Mesothelial cell of epicardium (in vitro differentiated cells): Measurements from ENCODE around the gene OBSCN. TPM values are rescaled to one million over a fixed set of nuclear protein-coding genes. Genes with fewer than 3 reads are reported as not detected.

Experiments
- DNase-seq, 2 experiments: peaks; one replicate each; pipeline ENCODE4 v3.0.0; 2021; ENCODE audit warnings: low spot score in 2 of 2; ENCODE audit not compliant: unreplicated experiment in 2 of 2
- H3K27ac Mint-ChIP-seq: 2 replicates; pipeline ENCODE4 v1.8.0; 2021; ENCODE audit warnings: mixed read lengths
- H3K27me3 Mint-ChIP-seq: 2 replicates; pipeline ENCODE4 v1.8.0; 2021; ENCODE audit warnings: low read depth, mixed read lengths
- H3K36me3 Mint-ChIP-seq: 2 replicates; pipeline ENCODE4 v1.8.0; 2021; ENCODE audit warnings: mixed read lengths
- H3K4me1 Mint-ChIP-seq: 2 replicates; pipeline ENCODE4 v1.8.0; 2021; ENCODE audit warnings: mixed read lengths
- H3K4me3 Mint-ChIP-seq: 2 replicates; pipeline ENCODE4 v1.8.0; 2021; ENCODE audit warnings: mild to moderate bottlenecking, moderate library complexity, mixed read lengths
- H3K9me3 Mint-ChIP-seq: 2 replicates; pipeline ENCODE4 v1.8.0; 2021; ENCODE audit warnings: mixed read lengths
- total RNA-seq: library from RNA; stranded (reverse); gene quantifications from 3 replicates; pipeline ENCODE4 v1.2.1, GENCODE V29; 2021
- TF ChIP-seq, protein P1 (sequence below): fragments of 200-600 bp; sonication (generic); IDR thresholded peaks from one replicate; pipeline ENCODE4 v1.5.0; 2021; ENCODE audit warnings: antibody characterized with exemption; ENCODE audit not compliant: unreplicated experiment

OBSCN gene
- total RNA-seq, 1 donor from 2014 or later = 113 TPM

DNA sequence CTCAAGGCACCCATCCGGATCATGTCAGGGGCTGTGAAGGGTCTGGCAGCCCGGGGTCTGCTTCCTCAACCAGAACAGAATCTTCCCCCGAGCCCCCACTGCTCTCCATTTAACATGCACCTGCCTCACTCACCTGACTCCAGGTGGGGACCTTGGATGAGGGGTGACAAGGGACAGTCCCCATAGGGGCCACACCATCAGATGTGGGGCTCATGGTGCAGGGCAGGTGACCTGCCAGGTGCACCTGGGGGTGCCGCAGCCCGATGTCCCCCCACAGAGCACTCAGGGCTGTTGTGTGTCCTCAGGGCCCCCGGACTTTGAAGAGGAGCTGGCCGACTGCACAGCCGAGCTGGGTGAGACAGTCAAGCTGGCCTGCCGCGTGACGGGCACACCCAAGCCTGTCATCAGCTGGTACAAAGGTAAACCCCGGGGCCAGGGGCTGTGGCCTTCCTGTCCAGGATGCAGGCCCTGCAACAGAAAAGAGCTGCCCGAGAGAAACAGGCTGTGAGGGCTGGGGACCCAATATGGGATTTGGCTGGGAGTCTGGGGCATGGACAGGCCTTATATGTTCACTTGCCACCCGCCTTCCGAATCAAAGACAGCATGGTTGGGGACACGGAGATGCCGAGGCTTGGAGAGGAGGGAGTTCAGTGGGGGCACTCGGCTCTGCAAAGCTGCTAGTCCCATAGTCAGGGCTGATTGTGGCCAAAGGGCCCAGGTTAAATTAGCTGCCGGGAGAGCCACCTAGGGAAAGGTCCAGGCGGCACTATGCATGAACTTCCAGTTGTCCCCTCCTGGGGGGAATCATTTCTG, 134.2 kb downstream of the OBSCN start:
- DNase-seq = peak; percentile 16 to 36
- no peak overlapping the region for H3K27ac Mint-ChIP-seq
- H3K9me3 Mint-ChIP-seq = no peaks in the 10 kb centered on the region
- no peaks in the 10 kb centered on the region for H3K27me3 Mint-ChIP-seq
- no peak overlapping the region for H3K4me3 Mint-ChIP-seq
- H3K4me1 Mint-ChIP-seq = no peaks in the 10 kb centered on the region
- TF ChIP-seq, protein P1, sequence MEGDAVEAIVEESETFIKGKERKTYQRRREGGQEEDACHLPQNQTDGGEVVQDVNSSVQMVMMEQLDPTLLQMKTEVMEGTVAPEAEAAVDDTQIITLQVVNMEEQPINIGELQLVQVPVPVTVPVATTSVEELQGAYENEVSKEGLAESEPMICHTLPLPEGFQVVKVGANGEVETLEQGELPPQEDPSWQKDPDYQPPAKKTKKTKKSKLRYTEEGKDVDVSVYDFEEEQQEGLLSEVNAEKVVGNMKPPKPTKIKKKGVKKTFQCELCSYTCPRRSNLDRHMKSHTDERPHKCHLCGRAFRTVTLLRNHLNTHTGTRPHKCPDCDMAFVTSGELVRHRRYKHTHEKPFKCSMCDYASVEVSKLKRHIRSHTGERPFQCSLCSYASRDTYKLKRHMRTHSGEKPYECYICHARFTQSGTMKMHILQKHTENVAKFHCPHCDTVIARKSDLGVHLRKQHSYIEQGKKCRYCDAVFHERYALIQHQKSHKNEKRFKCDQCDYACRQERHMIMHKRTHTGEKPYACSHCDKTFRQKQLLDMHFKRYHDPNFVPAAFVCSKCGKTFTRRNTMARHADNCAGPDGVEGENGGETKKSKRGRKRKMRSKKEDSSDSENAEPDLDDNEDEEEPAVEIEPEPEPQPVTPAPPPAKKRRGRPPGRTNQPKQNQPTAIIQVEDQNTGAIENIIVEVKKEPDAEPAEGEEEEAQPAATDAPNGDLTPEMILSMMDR = no peak
- peaks cover 18% of the 10 kb centered on the region for H3K36me3 Mint-ChIP-seq

DNA sequence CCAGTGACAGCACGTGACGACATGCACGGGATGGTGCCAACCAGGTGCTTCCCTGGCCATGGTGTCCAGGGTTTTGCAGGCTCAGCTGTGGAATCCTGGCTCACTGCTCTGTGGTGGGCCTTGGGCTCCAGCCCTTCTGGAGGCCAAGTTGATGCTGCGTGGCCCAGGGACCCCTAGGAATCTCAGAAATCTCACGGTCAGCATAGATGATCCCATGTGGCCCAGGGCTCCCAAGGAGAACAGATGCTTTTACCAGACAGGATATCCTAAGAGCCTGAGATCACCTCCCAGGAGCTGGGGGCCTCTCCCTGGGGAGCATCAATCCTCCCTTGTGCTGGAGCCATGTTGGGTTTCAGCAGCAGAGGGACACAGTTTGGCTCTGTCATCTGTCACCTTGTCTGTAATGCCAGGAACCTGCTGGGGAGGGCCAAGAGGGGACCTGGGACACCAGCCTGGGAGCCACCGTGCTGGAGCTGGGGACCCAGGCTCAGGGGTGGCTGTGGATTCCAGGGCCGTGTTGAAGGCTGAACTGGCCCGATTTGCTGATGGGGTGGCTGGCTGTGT, 134.9 kb downstream of the OBSCN start:
- DNase-seq = peak in 1 of 2 experiments; percentile 11
- Mint-ChIP-seq H3K4me1 (no peaks in the 10 kb centered on the region), H3K4me3 (no peak overlapping the region), H3K36me3 (peaks cover 18% of the 10 kb centered on the region), H3K27ac (no peak overlapping the region), H3K9me3 (no peaks in the 10 kb centered on the region), H3K27me3 (no peaks in the 10 kb centered on the region)
- TF ChIP-seq, protein P1 = no peak

DNA sequence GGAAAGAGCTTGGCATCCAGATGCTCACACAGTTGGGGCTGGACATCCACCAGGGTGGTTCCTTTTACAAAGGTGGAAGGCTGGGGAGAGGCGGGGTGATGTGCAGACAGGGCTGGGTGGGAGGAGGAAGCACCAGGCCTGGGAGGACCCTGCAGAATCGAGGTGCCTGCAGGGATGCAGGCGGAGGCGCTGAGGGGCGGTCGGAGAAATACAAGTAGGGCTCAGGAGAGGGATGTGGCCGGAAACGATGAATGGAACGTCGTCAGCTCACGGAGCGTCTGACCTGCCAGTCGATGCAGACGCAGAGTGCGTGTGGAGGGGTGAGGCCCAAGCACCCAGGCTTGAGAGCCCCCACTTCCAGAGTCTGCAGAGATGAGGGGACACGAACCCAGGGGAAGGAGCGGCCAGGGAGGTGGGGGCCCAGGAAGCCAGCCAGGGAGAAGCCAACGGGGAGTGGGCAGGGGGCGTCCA, 135.4 kb downstream of the OBSCN start:
- Mint-ChIP-seq H3K36me3 (peaks cover 18% of the 10 kb centered on the region), H3K9me3 (no peaks in the 10 kb centered on the region), H3K4me3 (no peak overlapping the region), H3K27ac (no peak overlapping the region), H3K27me3 (no peaks in the 10 kb centered on the region), H3K4me1 (no peaks in the 10 kb centered on the region)
- DNase-seq = peak in 1 of 2 experiments; percentile 31
- TF ChIP-seq, protein P1 = no peak

GRCh38 chr1:228344631-228345072, 136.8 kb downstream of the OBSCN start:
- Mint-ChIP-seq H3K36me3 (peaks cover 16% of the 10 kb centered on the region), H3K4me1 (peaks cover 3% of the 10 kb centered on the region), H3K9me3 (no peaks in the 10 kb centered on the region), H3K4me3 (no peak overlapping the region), H3K27me3 (no peaks in the 10 kb centered on the region), H3K27ac (no peak overlapping the region)
- DNase-seq = peak in 1 of 2 experiments; percentile 21
- TF ChIP-seq, protein P1 = no peak

- TF ChIP-seq, protein P1 = no peak
Observed at GRCh38 chr1:228345201-228345930, 137.5 kb downstream of the OBSCN start.

More at GRCh38 chr1:228345201-228345930, 137.5 kb downstream of the OBSCN start:
- H3K27me3 Mint-ChIP-seq = no peaks in the 10 kb centered on the region
- H3K9me3 Mint-ChIP-seq = no peaks in the 10 kb centered on the region
- no peak overlapping the region for H3K27ac Mint-ChIP-seq
- no peak overlapping the region for H3K4me3 Mint-ChIP-seq
- no peak for DNase-seq
- H3K4me1 Mint-ChIP-seq = peaks cover 3% of the 10 kb centered on the region
- peaks cover 16% of the 10 kb centered on the region for H3K36me3 Mint-ChIP-seq
